GM18511 (cell line): ENCODE data around the gene ZNF814.
"Not testable (repeated sequence)": the region's sequence is repeated elsewhere in the genome, so short reads cannot be mapped to it uniquely, and the experiment has no call there.

Source experiments
- ATAC-seq: cut with Tn5 transposase; IDR thresholded peaks from one replicate; pipeline ENCODE4 v1.9.1; 2021; ENCODE audit warnings: mild to moderate bottlenecking, moderate library complexity; ENCODE audit not compliant: unreplicated experiment

ZNF814 gene

GRCh38 chr19:57867868-57868492 lies 20.9 kb downstream of the ZNF814 start:
- no peak for ATAC-seq

- ATAC-seq = not testable (repeated sequence)
These were observed 26.5 kb downstream of the ZNF814 start for GRCh38 chr19:57862351-57862750.

- ATAC-seq = not testable (repeated sequence)
These were observed 34.7 kb downstream of the ZNF814 start for GRCh38 chr19:57854117-57854516.

GRCh38 chr19:57851812-57852603 lies 36.8 kb downstream of the ZNF814 start:
- not testable (repeated sequence) for ATAC-seq

GRCh38 chr19:57850553-57851017 lies 38.3 kb downstream of the ZNF814 start:
- no peak for ATAC-seq

- peak; percentile 96 for ATAC-seq
These were observed 39.0 kb downstream of the ZNF814 start, which contains the start of gene ZNF587 for GRCh38 chr19:57849666-57850473. Gene ZNF587 (plus strand): TSS chr19:57849859. CDS start chr19:57850039, 180 bp downstream.

- ATAC-seq = peak; percentile 24
These were observed 39.6 kb downstream of the ZNF814 start for GRCh38 chr19:57849162-57849665.

GRCh38 chr19:57847164-57847563 lies 41.7 kb downstream of the ZNF814 start:
- ATAC-seq = not testable (repeated sequence)

GRCh38 chr19:57841122-57841763 lies 47.6 kb downstream of the ZNF814 start:
- ATAC-seq = no peak

- ATAC-seq = not testable (repeated sequence)
These were observed 50.1 kb downstream of the ZNF814 start for GRCh38 chr19:57838622-57839191.

- ATAC-seq = not testable (repeated sequence)
These were observed 51.8 kb downstream of the ZNF814 start for GRCh38 chr19:57836991-57837390.

GRCh38 chr19:57830071-57830602 lies 58.7 kb downstream of the ZNF814 start, which contains the start of gene ZNF587B:
Gene ZNF587B (plus strand): TSS chr19:57830299. CDS start chr19:57830529, 230 bp downstream.
- no peak for ATAC-seq

- no peak for ATAC-seq
These were observed 59.5 kb downstream of the ZNF814 start for GRCh38 chr19:57829316-57829715.

- no peak for ATAC-seq
These were observed 63.3 kb downstream of the ZNF814 start for GRCh38 chr19:57825511-57825910.

- not testable (repeated sequence) for ATAC-seq
These were observed 65.2 kb downstream of the ZNF814 start for GRCh38 chr19:57823608-57824007.

GRCh38 chr19:57823155-57823554 lies 65.7 kb downstream of the ZNF814 start:
- not testable (repeated sequence) for ATAC-seq

- not testable (repeated sequence) for ATAC-seq
These were observed 67.3 kb downstream of the ZNF814 start for GRCh38 chr19:57821501-57821900.

GRCh38 chr19:57821095-57821494 lies 67.7 kb downstream of the ZNF814 start:
- not testable (repeated sequence) for ATAC-seq

GRCh38 chr19:57820599-57820998 lies 68.2 kb downstream of the ZNF814 start:
- no peak for ATAC-seq
